B cell (primary cell): ENCODE measurements around the gene NOSTRIN. TPM values are rescaled to one million over a fixed set of nuclear protein-coding genes. Genes with fewer than 3 reads are reported as not detected.

Experiments used
- ATAC-seq: fragments of 200-7000 bp; cut with Tn5 transposase; one replicate; pipeline ENCODE4 v1.10.0; 2021; ENCODE audit warnings: low read depth, mild to moderate bottlenecking, moderate number of reproducible peaks, moderate library complexity
- CTCF ChIA-PET: fragments of 350-600 bp; sonication (Branson Sonifier 250); formaldehyde crosslinking; loops from one replicate; lab custom pipeline; 2021; ENCODE audit warnings: antibody characterized with exemption, inconsistent platforms; lab: Charles Lee
- POLR2A ChIA-PET: fragments of 350-600 bp; sonication (Branson Sonifier 250); formaldehyde crosslinking; loops from one replicate; lab custom pipeline; 2021; ENCODE audit warnings: antibody characterized with exemption; lab: Charles Lee
- DNase-seq: peaks from one replicate; pipeline ENCODE4 v3.0.0; 2013
- H2AFZ ChIP-seq: 2 replicates; pipeline ENCODE4 v1.6.1; 2012; ENCODE audit warnings: mild to moderate bottlenecking, low read depth, low read length; ENCODE audit not compliant: insufficient read depth, poor library complexity, severe bottlenecking
- H3K27ac ChIP-seq, 2 donors: 1 replicate in 1 of 2; 2 replicates in 1 of 2; pipeline ENCODE4 v1.5.1; 2012 to 2013; ENCODE audit warnings: low read length in 2 of 2, mild to moderate bottlenecking in 2 of 2, moderate library complexity in 1 of 2
- H3K27me3 ChIP-seq, 4 experiments: fragments of 200-600 bp in 1 of 4; sonication (generic) in 1 of 4; replicated peaks in 1 of 4; 1 replicate in 2 of 4; 2 replicates in 2 of 4; pipeline versions ENCODE4 v1.6.1 to v1.7.0; 2013 to 2016; ENCODE audit warnings: low read length in 3 of 4, mild to moderate bottlenecking in 2 of 4, mixed read lengths in 1 of 4, moderate library complexity in 1 of 4; ENCODE audit not compliant: insufficient read depth in 4 of 4, control insufficient read depth in 3 of 4; ENCODE audit errors: control extremely low read depth in 1 of 4
- H3K36me3 ChIP-seq, 2 experiments: replicated peaks in 1 of 2; 1 replicate in 1 of 2; 2 replicates in 1 of 2; pipeline versions ENCODE4 v1.6.1 to v1.7.1; 2013; ENCODE audit warnings: low read length in 1 of 2; ENCODE audit not compliant: insufficient read depth in 2 of 2, control insufficient read depth in 1 of 2; ENCODE audit errors: control extremely low read depth in 1 of 2, extremely low read depth in 1 of 2
- H3K4me1 ChIP-seq, 2 donors: fragments of 200-600 bp in 1 of 2; sonication (generic) in 1 of 2; 1 replicate in 1 of 2; 2 replicates in 1 of 2; pipeline versions ENCODE4 v1.5.1 to v1.6.1; 2013 to 2017; ENCODE audit warnings: low read length in 2 of 2; ENCODE audit not compliant: control insufficient read depth in 2 of 2, insufficient read depth in 2 of 2
- H3K4me2 ChIP-seq: replicated peaks from 2 replicates; pipeline ENCODE3; 2012; ENCODE audit warnings: mild to moderate bottlenecking, low read depth, low read length; ENCODE audit not compliant: poor library complexity, severe bottlenecking
- H3K4me3 ChIP-seq, 5 experiments: fragments of 200-600 bp in 1 of 5; sonication (generic) in 1 of 5; 1 replicate in 3 of 5; 2 replicates in 2 of 5; pipeline versions ENCODE4 v1.5.1 to v1.7.0; 2011 to 2016; ENCODE audit warnings: low read length in 4 of 5, mild to moderate bottlenecking in 4 of 5, low read depth in 2 of 5, control low read depth in 1 of 5, moderate library complexity in 1 of 5; ENCODE audit not compliant: insufficient read depth in 1 of 5; ENCODE audit errors: control extremely low read depth in 1 of 5, extremely low read depth in 1 of 5
- H3K79me2 ChIP-seq: fragments of 200-600 bp; sonication (generic); one replicate; pipeline ENCODE4 v1.6.0; 2016; ENCODE audit warnings: low read length; ENCODE audit not compliant: control insufficient read depth, insufficient read depth
- H3K9ac ChIP-seq: fragments of 200-600 bp; sonication (generic); 2 replicates; pipeline ENCODE4 v1.6.1; 2017; ENCODE audit warnings: mild to moderate bottlenecking, low read length, moderate library complexity
- H3K9me3 ChIP-seq, 3 donors: one replicate each; pipeline versions ENCODE4 v1.6.1 to v1.7.1; 2013; ENCODE audit warnings: low read length in 2 of 3; ENCODE audit not compliant: control insufficient read depth in 2 of 3, insufficient read depth in 1 of 3; ENCODE audit errors: control extremely low read depth in 1 of 3
- H4K20me1 ChIP-seq: 2 replicates; pipeline ENCODE4 v1.6.0; 2012; ENCODE audit warnings: mild to moderate bottlenecking, low read length; ENCODE audit not compliant: insufficient read depth, control insufficient read depth, poor library complexity, severe bottlenecking
- H3K27ac Mint-ChIP-seq: one replicate; pipeline ENCODE4 v1.8.0; 2021; ENCODE audit warnings: mixed read lengths
- H3K27me3 Mint-ChIP-seq: one replicate; pipeline ENCODE4 v1.8.0; 2021; ENCODE audit warnings: mixed read lengths
- H3K4me1 Mint-ChIP-seq: one replicate; pipeline ENCODE4 v1.8.0; 2021; ENCODE audit warnings: mixed read lengths
- H3K4me3 Mint-ChIP-seq: one replicate; pipeline ENCODE4 v1.8.0; 2021; ENCODE audit warnings: mixed read lengths
- H3K9me3 Mint-ChIP-seq: one replicate; pipeline ENCODE4 v1.8.0; 2022; ENCODE audit warnings: mixed read lengths; ENCODE audit not compliant: insufficient read depth
- EZH2 ChIP-seq: IDR thresholded peaks from 2 replicates; pipeline ENCODE4 v1.6.1; 2012; ENCODE audit warnings: borderline replicate concordance, low read depth, mild to moderate bottlenecking, moderate library complexity, low read length; ENCODE audit not compliant: insufficient read depth, poor library complexity, severe bottlenecking
- WGBS: methylation state at CpG from one replicate; pipeline ENCODE4 v1.1.5; 2013; ENCODE audit warnings: missing lambda C conversion rate; ENCODE audit not compliant: insufficient coverage; 5-methylcytosine and 5-hydroxymethylcytosine counted together
- intact Hi-C: fragments of 100-400 bp; cut with micrococcal nuclease; formaldehyde crosslinking; loops from one replicate; pipeline ENCODE4 v1.10.0; 2022
- polyA plus RNA-seq: library from polyadenylated mRNA; depleted of rRNA; stranded (reverse); fragments of >200 nt; gene quantifications from 2 replicates; pipeline ENCODE4 v1.2.3, GENCODE V29; 2012
- total RNA-seq, 2 donors: library from RNA; stranded (reverse); fragments of 120-200 nt in 1 of 2; gene quantifications; 1 replicate in 1 of 2; 2 replicates in 1 of 2; pipeline versions ENCODE4 v1.2.3 to v1.2.4, GENCODE V29; 2013 to 2022
- TF ChIP-seq, protein P1 (sequence below): fragments of 200-600 bp; IDR thresholded peaks from one replicate; pipeline ENCODE4 v1.8.0; 2022; ENCODE audit warnings: antibody characterized with exemption, mild to moderate bottlenecking

Gene NOSTRIN
- total and polyA plus RNA-seq, 2 donors (not counting 1 experiment from before 2014, with no cell fraction given) = not detected

DNA sequence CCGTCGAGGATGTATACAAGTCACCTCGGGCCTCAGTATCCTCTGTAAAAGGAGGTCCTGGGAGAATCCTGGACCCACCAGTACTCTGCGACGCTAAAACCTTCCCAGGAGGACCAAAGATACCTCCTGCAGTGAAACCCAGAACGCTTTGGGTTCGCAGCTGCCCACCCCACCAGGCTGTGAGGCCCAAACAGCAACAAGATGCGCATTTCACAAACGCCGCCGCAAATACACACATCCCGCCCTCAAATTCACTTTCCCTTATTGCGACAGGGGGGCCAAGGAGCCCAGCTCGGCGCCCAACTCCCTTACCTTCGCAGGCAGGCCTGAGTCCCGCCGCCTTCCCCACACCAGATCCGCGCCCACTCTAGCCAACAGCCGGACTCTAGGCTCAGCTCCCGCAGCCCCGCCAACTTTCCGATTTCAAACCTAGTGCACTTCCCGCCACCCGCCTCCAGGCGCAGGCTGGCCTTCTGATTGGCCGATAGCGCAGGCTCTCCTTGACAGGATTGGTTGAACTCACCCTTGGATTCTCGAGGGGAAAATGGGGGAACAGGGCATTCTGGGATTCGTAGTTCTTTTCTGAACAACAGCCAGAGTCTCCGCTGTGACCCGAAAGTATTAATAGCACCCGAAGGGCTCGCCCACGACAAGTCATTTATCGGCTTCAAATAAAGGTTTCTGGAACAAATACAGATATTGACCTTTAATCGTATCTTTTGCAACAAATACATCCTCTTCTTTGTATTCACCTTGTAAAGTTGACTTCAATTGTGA, 87.8 kb downstream of the NOSTRIN start, which contains the start of gene SPC25:
SPC25 (minus strand) TSS at position 425 of the 777 bp plus-strand sequence. CDS start 911 bp downstream, outside the sequence.
- no peaks in the 10 kb centered on the region for H4K20me1 ChIP-seq
- ChIA-PET POLR2A (no interaction called here), CTCF (interaction anchor here (1.7 kb wide), 1 partner anchor 10 kb away, joined by 4 read pairs; no protein-coding TSS in a partner anchor)
- H3K27me3 Mint-ChIP-seq = peaks cover 11% of the 10 kb centered on the region
- peaks cover 0 to 7% (median 2%) of the 10 kb centered on the region in 4 experiments for H3K27me3 ChIP-seq
- peak within 1 kb of the TSS; percentile 95 for H2AFZ ChIP-seq
- under 1% methylated on average over 30 of the region's 38 CpGs for WGBS
- peak within 1 kb of the TSS; percentile 57 for H3K27ac Mint-ChIP-seq
- TF ChIP-seq, protein P1, sequence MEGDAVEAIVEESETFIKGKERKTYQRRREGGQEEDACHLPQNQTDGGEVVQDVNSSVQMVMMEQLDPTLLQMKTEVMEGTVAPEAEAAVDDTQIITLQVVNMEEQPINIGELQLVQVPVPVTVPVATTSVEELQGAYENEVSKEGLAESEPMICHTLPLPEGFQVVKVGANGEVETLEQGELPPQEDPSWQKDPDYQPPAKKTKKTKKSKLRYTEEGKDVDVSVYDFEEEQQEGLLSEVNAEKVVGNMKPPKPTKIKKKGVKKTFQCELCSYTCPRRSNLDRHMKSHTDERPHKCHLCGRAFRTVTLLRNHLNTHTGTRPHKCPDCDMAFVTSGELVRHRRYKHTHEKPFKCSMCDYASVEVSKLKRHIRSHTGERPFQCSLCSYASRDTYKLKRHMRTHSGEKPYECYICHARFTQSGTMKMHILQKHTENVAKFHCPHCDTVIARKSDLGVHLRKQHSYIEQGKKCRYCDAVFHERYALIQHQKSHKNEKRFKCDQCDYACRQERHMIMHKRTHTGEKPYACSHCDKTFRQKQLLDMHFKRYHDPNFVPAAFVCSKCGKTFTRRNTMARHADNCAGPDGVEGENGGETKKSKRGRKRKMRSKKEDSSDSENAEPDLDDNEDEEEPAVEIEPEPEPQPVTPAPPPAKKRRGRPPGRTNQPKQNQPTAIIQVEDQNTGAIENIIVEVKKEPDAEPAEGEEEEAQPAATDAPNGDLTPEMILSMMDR = no peak
- no peak for TF ChIP-seq EZH2
- H3K9ac ChIP-seq = peak within 1 kb of the TSS; percentile 75
- intact Hi-C loops = loop anchor here (5.0 kb wide), 1 partner anchor 433 kb away; the partner anchor contains the start of gene CERS6
- peak within 1 kb of the TSS; percentile 96 for H3K4me2 ChIP-seq
- no peaks in the 10 kb centered on the region for H3K9me3 ChIP-seq
- H3K9me3 Mint-ChIP-seq = no peaks in the 10 kb centered on the region
- DNase-seq = peak; percentile 89
- H3K36me3 ChIP-seq = no peaks in the 10 kb centered on the region
- peak within 1 kb of the TSS; percentile 98 for H3K4me3 Mint-ChIP-seq
- H3K79me2 ChIP-seq = no peaks in the 10 kb centered on the region
- H3K4me3 ChIP-seq = peak within 1 kb of the TSS; percentile 50 to 77 (median 57)
- peaks cover 9% of the 10 kb centered on the region for H3K4me1 Mint-ChIP-seq
- peaks cover 8 to 12% of the 10 kb centered on the region in 2 donors for H3K4me1 ChIP-seq
- peak; percentile 99 for ATAC-seq
- no peak within 1 kb of the TSS for H3K27ac ChIP-seq

DNA sequence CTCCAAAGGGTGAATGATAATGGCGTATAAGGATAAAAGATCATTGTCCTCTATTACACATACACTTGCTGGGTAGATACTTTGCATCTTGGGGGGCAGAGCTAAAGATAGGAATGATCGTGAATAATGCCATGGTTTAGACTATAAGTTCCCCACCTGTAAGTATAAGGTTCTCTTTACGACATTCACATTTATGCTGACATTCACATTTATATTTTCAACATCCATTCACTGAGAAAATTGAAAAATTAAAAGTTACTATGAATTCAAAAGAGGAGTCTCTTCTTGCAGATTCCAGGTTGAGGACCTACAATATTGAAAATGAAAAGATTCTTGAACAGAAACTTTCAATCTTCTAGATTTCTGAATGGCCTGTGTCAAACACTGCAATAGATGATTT, 89.9 kb downstream of the NOSTRIN start:
- H3K27me3 ChIP-seq = peaks cover 0 to 7% (median 2%) of the 10 kb centered on the region in 4 experiments
- no peaks in the 10 kb centered on the region for H3K79me2 ChIP-seq
- Mint-ChIP-seq H3K27ac (no peak overlapping the region), H3K4me1 (peaks cover 9% of the 10 kb centered on the region), H3K4me3 (no peak overlapping the region), H3K9me3 (no peaks in the 10 kb centered on the region), H3K27me3 (peaks cover 17% of the 10 kb centered on the region)
- H3K9ac ChIP-seq = no peak overlapping the region
- no CpG with 5 or more reads among the region's 3 CpGs for WGBS
- ChIA-PET CTCF (no interaction called here), POLR2A (no interaction called here)
- DNase-seq (no peak), ATAC-seq (no peak)
- H4K20me1 ChIP-seq = no peaks in the 10 kb centered on the region
- H3K4me2 ChIP-seq = no peak overlapping the region
- no peak overlapping the region for H3K4me3 ChIP-seq
- TF ChIP-seq, protein P1 = no peak
- TF ChIP-seq EZH2 = no peak
- no peaks in the 10 kb centered on the region for H3K36me3 ChIP-seq
- H3K27ac ChIP-seq = no peak overlapping the region
- intact Hi-C loops = loop anchor here (5.0 kb wide), 1 partner anchor 435 kb away; the partner anchor contains the start of gene CERS6
- no peak overlapping the region for H2AFZ ChIP-seq
- H3K9me3 ChIP-seq = no peaks in the 10 kb centered on the region
- peaks cover 8 to 12% of the 10 kb centered on the region in 2 donors for H3K4me1 ChIP-seq
